ENCODE measurements around the gene POLR3B. TPM values are rescaled to one million over a fixed set of nuclear protein-coding genes. Genes with fewer than 3 reads are reported as not detected.

Gene POLR3B
- total and polyA plus RNA-seq, 2 of the 8 experiments (the other 6 are each of a cell fraction or from before 2014, with no cell fraction given): 5.0 to 13.2 TPM

DNA sequence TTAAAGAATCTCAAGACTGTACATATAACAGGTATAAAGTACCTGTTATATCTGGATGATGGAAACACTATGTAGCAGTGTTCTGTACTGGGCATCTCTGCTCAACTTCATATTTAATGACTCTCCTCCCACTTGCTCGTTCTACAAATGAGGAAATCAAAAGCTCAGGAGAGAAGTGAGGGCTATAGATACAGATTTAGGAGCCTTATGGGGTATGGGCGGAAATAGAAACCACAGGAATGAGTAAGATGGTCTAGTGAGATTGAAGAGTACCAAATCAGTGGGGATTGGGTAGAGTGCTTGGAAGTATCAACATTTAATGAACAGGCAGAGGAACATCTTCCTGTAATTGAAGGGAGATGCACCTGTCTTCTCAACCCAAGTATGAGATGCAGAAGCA lies 23.8 kb upstream of the POLR3B start:
- H3K4me2 ChIP-seq (ENCODE audit: insufficient read depth in 1 of 2, low read depth in 2 of 2, low read length in 2 of 2): no peak overlapping the region
- H3K9ac ChIP-seq (replicated peaks in 1 of 4; ENCODE audit: extremely low read depth in 1 of 4, low read depth in 3 of 4, low read length in 3 of 4): no peak overlapping the region
- no peaks in the 10 kb centered on the region for H3K79me2 ChIP-seq (ENCODE audit: control insufficient read depth in 1 of 2, insufficient read depth in 2 of 2, low read length in 2 of 2)
- no peak overlapping the region for H2BK15ac ChIP-seq (ENCODE audit: low read length)
- WGBS, 2 experiments (ENCODE audit: extremely low coverage in 1 of 2, insufficient coverage in 1 of 2, insufficient read length in 1 of 2, insufficient replicate concordance in 2 of 2, low coverage in 1 of 2, low lambda C conversion rate in 2 of 2, missing lambda C conversion rate in 1 of 2): 88% methylated on average over 2 of the region's 2 CpGs; no CpG with 5 or more reads in 1 of the 2 experiments
- no peak overlapping the region for H3K4me3 ChIP-seq (ENCODE audit: extremely low read depth in 1 of 4, insufficient read depth in 2 of 4, low read depth in 3 of 4, low read length in 4 of 4)
- H3K36me3 ChIP-seq (ENCODE audit: control insufficient read depth in 2 of 4, insufficient read depth in 4 of 4, low read length in 3 of 4): no peaks in the 10 kb centered on the region; a peak in 1 of 8 replicates
- H2BK120ac ChIP-seq (replicated peaks; ENCODE audit: low read depth, low read length): no peak overlapping the region
- H3K4me1 ChIP-seq (replicated peaks in 1 of 4; ENCODE audit: control insufficient read depth in 3 of 4, insufficient read depth in 4 of 4, low read length in 3 of 4): peaks cover 2 to 6% (median 4%) of the 10 kb centered on the region in 4 experiments; a peak in 4 of 7 replicates
- no peaks in the 10 kb centered on the region for H3K79me1 ChIP-seq (ENCODE audit: low read depth, low read length)
- H3K9me3 ChIP-seq (ENCODE audit: insufficient read depth in 2 of 2, low read depth in 1 of 2, low read length in 1 of 2): peaks cover 0 to 5% of the 10 kb centered on the region in 2 experiments; a peak in 3 of 4 replicates
- H2BK5ac ChIP-seq (ENCODE audit: low read depth, low read length): no peak overlapping the region
- no peaks in the 10 kb centered on the region for H3K27me3 ChIP-seq (replicated peaks in 1 of 4; ENCODE audit: control insufficient read depth in 3 of 4, extremely low read depth in 1 of 4, insufficient read depth in 3 of 4, low read length in 3 of 4)
- POLR2A ChIA-PET (ENCODE audit: partially characterized antibody): no interaction called here
- H3K18ac ChIP-seq (ENCODE audit: extremely low read depth, low read length): no peak overlapping the region
- H4K91ac ChIP-seq (replicated peaks; ENCODE audit: insufficient read length, low read length): no peak overlapping the region
- CTCF ChIA-PET (ENCODE audit: partially characterized antibody): no interaction called here
- no peaks in the 10 kb centered on the region for H4K20me1 ChIP-seq (replicated peaks in 1 of 2; ENCODE audit: control insufficient read depth in 1 of 2, insufficient read depth in 2 of 2, low read length in 2 of 2)
- H3K56ac ChIP-seq (replicated peaks; ENCODE audit: insufficient read length, low read depth, low read length): no peak overlapping the region
- H3K4ac ChIP-seq (replicated peaks; ENCODE audit: insufficient read length, low read depth, low read length): no peak overlapping the region
- H2BK12ac ChIP-seq (ENCODE audit: low read depth, low read length): no peak overlapping the region
- no peak for TF ChIP-seq RFX5 (IDR thresholded peaks at IDR 0.05; ENCODE audit: borderline replicate concordance, low read depth, low read length)
- no peak for TF ChIP-seq SAP30 (IDR thresholded peaks at IDR 0.05; ENCODE audit: insufficient read depth, insufficient replicate concordance, low read length)
- TF ChIP-seq JUN (IDR thresholded peaks at IDR 0.05; ENCODE audit: low read depth, low read length): no peak
- no peak for TF ChIP-seq SP2 (IDR thresholded peaks at IDR 0.05; ENCODE audit: low read length)
- no peak for TF ChIP-seq ATF2 (IDR thresholded peaks at IDR 0.05; ENCODE audit: low read length)
- TF ChIP-seq EGR1 (IDR thresholded peaks at IDR 0.05; ENCODE audit: borderline replicate concordance, low read depth, low read length): no peak
- no peak for TF ChIP-seq RXRA (IDR thresholded peaks at IDR 0.05; ENCODE audit: insufficient read depth, low read depth, low read length)
- TF ChIP-seq SUZ12 (IDR thresholded peaks at IDR 0.05; ENCODE audit: low read length): no peak
- no peak for TF ChIP-seq BRCA1 (IDR thresholded peaks at IDR 0.05; ENCODE audit: low read depth, low read length)
- no peak for TF ChIP-seq BCL11A (IDR thresholded peaks at IDR 0.05; ENCODE audit: low read depth in 2 of 2, low read length in 2 of 2)
- no peak for TF ChIP-seq ZNF274 (IDR thresholded peaks at IDR 0.05; ENCODE audit: borderline replicate concordance, extremely low read depth, low read length)
- no peak overlapping the region for H4K5ac ChIP-seq (ENCODE audit: insufficient read length, low read depth, low read length)
- H3K23me2 ChIP-seq (ENCODE audit: low read depth, low read length): no peaks in the 10 kb centered on the region
- FAIRE-seq (no peak), DNase-seq (ENCODE audit: low read depth in 1 of 2, low spot score in 2 of 2) (no peak)
- no peak overlapping the region for H3K27ac ChIP-seq (ENCODE audit: low read depth, low read length)
- H4K8ac ChIP-seq (ENCODE audit: extremely low read depth, insufficient read depth, low read length): no peak overlapping the region
- H3K23ac ChIP-seq (ENCODE audit: insufficient read length): no peak overlapping the region
- no peak overlapping the region for H3K14ac ChIP-seq (ENCODE audit: insufficient read length)
- H2AFZ ChIP-seq (ENCODE audit: low read length): no peak overlapping the region
- H2AK5ac ChIP-seq (ENCODE audit: low read depth, low read length): no peak overlapping the region
- no peak overlapping the region for H2BK20ac ChIP-seq (ENCODE audit: low read length)

All from H1 (cell line).